ENCODE results near the gene KNSTRN.

DNA sequence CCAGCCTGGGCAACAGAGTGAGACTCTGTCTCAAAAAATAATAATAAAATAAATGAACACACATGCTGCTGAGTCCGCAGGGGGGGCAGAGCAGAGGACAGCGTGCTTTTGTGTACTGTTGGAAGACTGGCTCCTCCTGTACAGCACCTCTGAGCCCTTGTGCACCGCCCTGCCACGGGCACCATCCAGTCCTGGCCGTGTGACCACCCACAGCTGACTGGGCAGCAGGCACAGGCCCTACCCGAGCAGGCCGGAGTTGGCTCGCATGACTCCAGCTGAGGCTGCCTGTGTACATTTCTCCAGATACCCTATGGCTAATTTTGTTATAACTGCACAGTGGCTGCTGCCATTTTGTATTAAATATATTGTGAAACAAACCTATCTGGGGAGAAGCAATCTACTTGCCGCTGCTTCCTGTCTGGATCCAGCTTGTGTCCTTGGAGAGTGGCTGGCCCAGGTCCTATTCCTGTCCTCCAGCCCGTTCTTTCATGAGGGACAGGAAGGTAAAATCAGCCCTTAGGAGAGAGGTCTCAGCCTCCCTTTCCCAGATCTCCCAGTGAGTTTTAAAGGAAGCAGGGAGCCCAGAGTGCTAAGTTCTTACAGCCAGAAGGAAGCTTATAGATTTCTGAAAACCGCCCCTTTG lies 37.7 kb downstream of the KNSTRN start:
- no peak for TF ChIP-seq POLR2A (IDR thresholded peaks at IDR 0.05)
- TF ChIP-seq, protein P1, sequence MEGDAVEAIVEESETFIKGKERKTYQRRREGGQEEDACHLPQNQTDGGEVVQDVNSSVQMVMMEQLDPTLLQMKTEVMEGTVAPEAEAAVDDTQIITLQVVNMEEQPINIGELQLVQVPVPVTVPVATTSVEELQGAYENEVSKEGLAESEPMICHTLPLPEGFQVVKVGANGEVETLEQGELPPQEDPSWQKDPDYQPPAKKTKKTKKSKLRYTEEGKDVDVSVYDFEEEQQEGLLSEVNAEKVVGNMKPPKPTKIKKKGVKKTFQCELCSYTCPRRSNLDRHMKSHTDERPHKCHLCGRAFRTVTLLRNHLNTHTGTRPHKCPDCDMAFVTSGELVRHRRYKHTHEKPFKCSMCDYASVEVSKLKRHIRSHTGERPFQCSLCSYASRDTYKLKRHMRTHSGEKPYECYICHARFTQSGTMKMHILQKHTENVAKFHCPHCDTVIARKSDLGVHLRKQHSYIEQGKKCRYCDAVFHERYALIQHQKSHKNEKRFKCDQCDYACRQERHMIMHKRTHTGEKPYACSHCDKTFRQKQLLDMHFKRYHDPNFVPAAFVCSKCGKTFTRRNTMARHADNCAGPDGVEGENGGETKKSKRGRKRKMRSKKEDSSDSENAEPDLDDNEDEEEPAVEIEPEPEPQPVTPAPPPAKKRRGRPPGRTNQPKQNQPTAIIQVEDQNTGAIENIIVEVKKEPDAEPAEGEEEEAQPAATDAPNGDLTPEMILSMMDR (IDR thresholded peaks at IDR 0.05) = no peak

All from ovary (tissue), 3 donors.